GM12872 (cell line): Measurements from ENCODE around the gene SRC.

Experiments used
- CTCF ChIP-seq: IDR thresholded peaks from 3 replicates; pipeline ENCODE4 v1.5.1; 2011; ENCODE audit warnings: low read depth, mild to moderate bottlenecking, low read length, moderate library complexity; ENCODE audit not compliant: insufficient read depth

The SRC gene

GRCh38 chr20:37345339-37346235 lies at the start of gene SRC:
TSS of gene SRC (plus strand) at chr20:37346140. CDS start at chr20:37384154, 38,014 bp downstream.
- TF ChIP-seq CTCF = no peak

- TF ChIP-seq CTCF = no peak
These were observed 49.6 kb upstream of the SRC start for GRCh38 chr20:37296371-37296770.

GRCh38 chr20:37297066-37297736 lies 48.7 kb upstream of the SRC start:
- TF ChIP-seq CTCF = no peak

- TF ChIP-seq CTCF = no peak
These were observed 47.6 kb upstream of the SRC start for GRCh38 chr20:37298190-37298939.

GRCh38 chr20:37299718-37300528 lies 46.0 kb upstream of the SRC start:
- no peak for TF ChIP-seq CTCF

- TF ChIP-seq CTCF = no peak
These were observed 44.8 kb upstream of the SRC start for GRCh38 chr20:37301120-37301519.
